Heart right ventricle (tissue), 16 donors: ENCODE data around the gene GPR107. TPM values are rescaled to one million over a fixed set of nuclear protein-coding genes. Genes with fewer than 3 reads are reported as not detected.

Experiments used
- ATAC-seq, 8 donors: fragments of 200-7000 bp; cut with Tn5 transposase; one replicate each; pipeline ENCODE4 v1.9.1; 2020; ENCODE audit warnings: mild to moderate bottlenecking in 8 of 8, moderate library complexity in 8 of 8, moderate number of reproducible peaks in 1 of 8
- DNase-seq, 2 donors: peaks; one replicate each; pipeline ENCODE4 v3.0.0-alpha.2; 2020
- H3K27ac ChIP-seq, 10 donors: fragments of 200-600 bp; sonication (generic) in 2 of 10; one replicate each; pipeline versions ENCODE4 v1.5.0 to v1.8.0; 2020 to 2022; ENCODE audit warnings: mild to moderate bottlenecking in 3 of 10
- H3K27me3 ChIP-seq, 7 donors: fragments of 200-600 bp; one replicate each; pipeline ENCODE4 v1.8.0; 2021 to 2022; ENCODE audit warnings: mild to moderate bottlenecking in 2 of 7
- H3K36me3 ChIP-seq, 9 donors: fragments of 200-600 bp; sonication (generic) in 1 of 9; one replicate each; pipeline versions ENCODE4 v1.5.0 to v1.8.0; 2020 to 2022; ENCODE audit warnings: mild to moderate bottlenecking in 2 of 9
- H3K4me1 ChIP-seq, 9 donors: fragments of 200-600 bp; sonication (generic) in 1 of 9; one replicate each; pipeline versions ENCODE4 v1.5.0 to v1.8.0; 2020 to 2022; ENCODE audit warnings: mild to moderate bottlenecking in 4 of 9
- H3K4me3 ChIP-seq, 10 donors: fragments of 200-600 bp; sonication (generic) in 2 of 10; one replicate each; pipeline versions ENCODE4 v1.5.0 to v1.8.0; 2020 to 2022; ENCODE audit warnings: mild to moderate bottlenecking in 7 of 10, moderate library complexity in 2 of 10
- H3K9me3 ChIP-seq, 11 donors: fragments of 200-600 bp in 10 of 11; sonication (generic) in 2 of 11; one replicate each; pipeline versions ENCODE4 v1.5.0 to v1.8.0; 2013 to 2022; ENCODE audit warnings: mild to moderate bottlenecking in 2 of 11, control low read depth in 1 of 11, moderate library complexity in 1 of 11
- WGBS, 2 donors: extraction: QIAGEN DNeasy Blood & Tissue Kit; methylation state at CpG; one replicate each; pipeline ENCODE4 v1.1.7; 2013; ENCODE audit warnings: inconsistent platforms in 1 of 2; 5-methylcytosine and 5-hydroxymethylcytosine counted together
- intact Hi-C, 10 donors: fragments of 100-400 bp; cut with DNase I; formaldehyde crosslinking; loops; one replicate each; pipeline versions ENCODE4 v1.11.1 to v1.14.2; 2022
- polyA plus RNA-seq, 2 donors: library from polyadenylated mRNA; stranded (reverse); fragments of 200-250 nt; gene quantifications; one replicate each; pipeline ENCODE4 v1.2.3, GENCODE V29; 2013
- total RNA-seq, 10 donors: library from RNA; stranded (reverse); fragmentation: NEBNext Ultra II Directional in 3 of 10; extraction: Animal tissue kit (Norgen Biotek cat#: 25700) in 3 of 10; gene quantifications; one replicate each; pipeline versions ENCODE4 v1.2.1 to v1.2.4, GENCODE V29; 2021 to 2023
- TF ChIP-seq, protein P1 (sequence below), 9 donors: fragments of 200-600 bp; sonication (generic) in 2 of 9; IDR thresholded peaks; one replicate each; pipeline versions ENCODE4 v1.5.0 to v1.8.0; 2021 to 2022; ENCODE audit warnings: antibody characterized with exemption in 9 of 9, mild to moderate bottlenecking in 5 of 9, moderate library complexity in 1 of 9
- donor health status: Arrhythmogenic right ventricular cardiomyopathy.
- donor health status: ischemic (EF 13 %, LVEDD 7.1; RV severe dilation, severe dysfunction).
- donor health status: healthy with polysubstance abuse.
- donor health status: DM: no; HTN: yes; CAD: no.
- donor health status: DM: no; HTN: no; CAD: no.
- donor health status: ischemic (EF 25% LVEDD 6.9; RV normal size, moderate dysfunction).
- donor health status: ischemic (EF 25% LVEDD 5.7; RV mildly dilated, moderate dysfunction).
- donor health status: healthy.
- donor health status: DM: yes; HTN: yes; CAD: no.
- donor health status: Ischemic cardiomyopathy.
- donor health status: ischemic (EF 35%, LVEDD 5.7; RV mildly dilated, moderate dysfunction).
- donor health status: nonischemic (EF 11% LVEDD 7.7; RV severe dilation, severe dysfunction).
- donor health status: DM: yes; HTN: yes; CAD: no.
- donor health status: PGD.
- donor health status: ischemic (EF 29% LVEDD 5.4; RV normal size, mild dysfunction).
- donor health status: nonischemic (EF 23%, LVEDD 6.1; RV moderate dilation, normal function).

Gene GPR107
- total and polyA plus RNA-seq, 12 donors, result 6.7 to 35.6 (median 23.9) TPM

DNA sequence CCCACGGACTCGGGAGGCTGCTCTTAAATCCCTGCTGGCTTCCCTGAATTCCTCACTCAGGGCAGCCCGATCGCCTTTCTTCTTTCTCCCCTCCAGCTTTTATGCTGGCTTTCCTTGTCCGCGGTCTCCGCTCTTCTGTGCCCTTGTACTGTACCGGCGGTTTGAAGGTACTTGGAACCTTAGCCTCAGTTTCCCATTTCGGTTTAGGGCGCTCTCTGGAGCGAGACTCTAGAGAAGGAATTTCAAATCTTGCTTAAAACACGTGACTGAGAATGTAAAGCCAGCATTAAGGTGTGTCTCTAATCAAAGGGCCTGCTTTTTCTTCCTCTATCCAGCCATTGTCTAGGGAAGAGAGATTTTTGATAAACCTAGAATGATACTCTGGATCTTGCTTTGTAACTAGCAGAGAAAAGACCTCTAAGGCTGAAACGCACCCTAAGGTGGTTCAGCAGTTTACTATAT, 650 bp downstream of the GPR107 start:
- peak overlapping the region; percentile 64 to 100 (median 96) for H3K4me3 ChIP-seq
- WGBS, 2 donors, result 2% methylated on average over 14 of the region's 14 CpGs
- no peaks in the 10 kb centered on the region for H3K9me3 ChIP-seq
- TF ChIP-seq, protein P1, sequence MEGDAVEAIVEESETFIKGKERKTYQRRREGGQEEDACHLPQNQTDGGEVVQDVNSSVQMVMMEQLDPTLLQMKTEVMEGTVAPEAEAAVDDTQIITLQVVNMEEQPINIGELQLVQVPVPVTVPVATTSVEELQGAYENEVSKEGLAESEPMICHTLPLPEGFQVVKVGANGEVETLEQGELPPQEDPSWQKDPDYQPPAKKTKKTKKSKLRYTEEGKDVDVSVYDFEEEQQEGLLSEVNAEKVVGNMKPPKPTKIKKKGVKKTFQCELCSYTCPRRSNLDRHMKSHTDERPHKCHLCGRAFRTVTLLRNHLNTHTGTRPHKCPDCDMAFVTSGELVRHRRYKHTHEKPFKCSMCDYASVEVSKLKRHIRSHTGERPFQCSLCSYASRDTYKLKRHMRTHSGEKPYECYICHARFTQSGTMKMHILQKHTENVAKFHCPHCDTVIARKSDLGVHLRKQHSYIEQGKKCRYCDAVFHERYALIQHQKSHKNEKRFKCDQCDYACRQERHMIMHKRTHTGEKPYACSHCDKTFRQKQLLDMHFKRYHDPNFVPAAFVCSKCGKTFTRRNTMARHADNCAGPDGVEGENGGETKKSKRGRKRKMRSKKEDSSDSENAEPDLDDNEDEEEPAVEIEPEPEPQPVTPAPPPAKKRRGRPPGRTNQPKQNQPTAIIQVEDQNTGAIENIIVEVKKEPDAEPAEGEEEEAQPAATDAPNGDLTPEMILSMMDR (IDR thresholded peaks at IDR 0.05), result no peak
- DNase-seq, result no peak
- peaks cover 0 to 22% (median 0%) of the 10 kb centered on the region in 9 donors for H3K36me3 ChIP-seq
- ATAC-seq, result peak in 4 of 8 donors; percentile 6 to 34 (median 24)
- peaks cover 6 to 42% (median 30%) of the 10 kb centered on the region in 9 donors for H3K4me1 ChIP-seq
- H3K27me3 ChIP-seq, result no peaks in the 10 kb centered on the region
- intact Hi-C loops, result loop anchor here in 2 of 10 donors (5.0 to 10.0 kb wide), 2 partner anchors 167 to 170 kb away; no protein-coding TSS in a partner anchor
- H3K27ac ChIP-seq, result peak overlapping the region; percentile 53 to 99 (median 86)

DNA sequence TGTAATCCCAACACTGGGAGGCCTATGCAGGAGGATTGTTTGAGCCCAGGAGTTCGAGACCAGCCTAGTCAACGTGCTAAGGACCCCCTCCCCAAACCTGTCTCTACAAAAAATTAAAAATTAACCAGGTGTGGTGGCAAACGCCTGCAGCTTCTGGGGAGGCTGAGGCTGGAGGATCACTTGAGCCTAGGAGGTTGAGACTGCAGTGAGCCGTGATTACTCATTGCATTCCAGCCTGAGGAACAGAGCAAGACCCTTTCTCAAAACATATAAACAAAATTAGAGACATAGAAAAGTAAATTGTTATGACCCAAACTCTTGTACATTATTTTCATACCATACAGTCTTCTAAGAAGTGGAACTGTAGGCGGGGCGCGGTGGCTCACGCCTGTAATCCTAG, 1.1 kb downstream of the GPR107 start:
- peak overlapping the region in 7 of 10 donors; percentile 86 to 99 (median 89) for H3K27ac ChIP-seq
- peaks cover 6 to 42% (median 30%) of the 10 kb centered on the region in 9 donors for H3K4me1 ChIP-seq
- intact Hi-C loops, result loop anchor here in 2 of 10 donors (5.0 to 10.0 kb wide), 2 partner anchors 168 to 170 kb away; no protein-coding TSS in a partner anchor

DNA sequence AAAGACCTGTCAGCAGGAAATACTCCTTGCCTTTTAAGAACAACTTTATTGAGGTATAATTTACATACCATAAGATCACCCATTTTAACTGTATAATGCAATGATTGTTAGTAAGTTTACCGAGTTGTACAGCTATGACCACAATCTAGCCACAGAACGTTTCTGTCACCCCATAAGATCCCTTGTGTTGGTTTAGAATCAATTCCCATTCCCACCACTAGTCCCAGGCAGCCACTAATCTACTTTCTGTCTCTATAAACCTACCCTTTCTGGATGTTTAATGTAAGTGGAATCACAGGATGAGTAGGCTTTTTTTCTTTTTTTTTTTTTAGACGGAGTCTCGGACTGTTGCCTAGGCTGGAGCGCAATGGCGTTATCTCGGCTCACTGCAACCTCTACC, 4.4 kb downstream of the GPR107 start:
- Histone ChIP-seq H3K4me1 (peaks cover 2 to 37% (median 14%) of the 10 kb centered on the region in 9 donors), H3K27me3 (no peaks in the 10 kb centered on the region), H3K27ac (no peak overlapping the region), H3K36me3 (peaks cover 0 to 31% (median 0%) of the 10 kb centered on the region in 9 donors), H3K9me3 (no peaks in the 10 kb centered on the region), H3K4me3 (no peak overlapping the region)
- ATAC-seq (no peak), DNase-seq (no peak)
- TF ChIP-seq, protein P1 (IDR thresholded peaks at IDR 0.05), result peak in 2 of 9 donors; percentile 12 to 24
- intact Hi-C loops, result loop anchor here in 1 of 10 donors (10.0 kb wide), 1 partner anchor 173 kb away; no protein-coding TSS in a partner anchor
- WGBS, 2 donors, result 83 to 86% methylated on average over 7 of the region's 7 CpGs

More for the DNA sequence above, 1.1 kb downstream of the GPR107 start:
- WGBS, 2 donors, result 75 to 78% methylated on average over 8 of the region's 8 CpGs
- no peaks in the 10 kb centered on the region for H3K27me3 ChIP-seq
- ATAC-seq (no peak), DNase-seq (no peak)
- H3K36me3 ChIP-seq, result peaks cover 0 to 25% (median 0%) of the 10 kb centered on the region in 9 donors
- H3K4me3 ChIP-seq, result peak overlapping the region in 9 of 10 donors; percentile 64 to 100 (median 97)
- TF ChIP-seq, protein P1 (IDR thresholded peaks at IDR 0.05), result no peak
- H3K9me3 ChIP-seq, result no peaks in the 10 kb centered on the region

DNA sequence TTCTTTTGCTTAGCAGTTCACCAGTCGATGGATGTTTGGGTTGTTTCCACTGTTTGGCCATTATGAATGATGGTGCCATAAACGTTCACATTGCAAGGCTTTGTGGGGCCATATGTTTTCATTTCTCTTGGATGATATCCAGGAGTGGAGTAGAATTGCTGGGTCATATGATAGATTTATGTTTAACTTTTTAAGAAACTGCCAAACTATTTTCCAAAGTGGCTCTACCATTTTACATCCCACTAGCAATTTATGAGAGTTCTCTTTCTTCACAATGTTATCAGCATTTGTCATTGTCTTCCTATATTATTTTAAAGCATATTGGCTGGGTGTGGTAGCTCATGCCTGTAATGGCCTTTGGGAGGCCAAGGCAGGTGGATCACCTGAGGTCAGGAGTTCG, 5.2 kb downstream of the GPR107 start:
- no peaks in the 10 kb centered on the region for H3K27me3 ChIP-seq
- H3K4me1 ChIP-seq, result peaks cover 0 to 34% (median 14%) of the 10 kb centered on the region in 9 donors
- peaks cover 0 to 31% (median 0%) of the 10 kb centered on the region in 9 donors for H3K36me3 ChIP-seq
- TF ChIP-seq, protein P1 (IDR thresholded peaks at IDR 0.05), result no peak
- no peaks in the 10 kb centered on the region for H3K9me3 ChIP-seq
- H3K27ac ChIP-seq, result no peak overlapping the region
- H3K4me3 ChIP-seq, result no peak overlapping the region
- no peak for DNase-seq
- intact Hi-C loops, result loop anchor here in 1 of 10 donors (10.0 kb wide), 1 partner anchor 174 kb away; no protein-coding TSS in a partner anchor
- ATAC-seq, result no peak
- 66 to 67% methylated on average over 3 of the region's 3 CpGs for WGBS, 2 donors
